Large intestine (tissue), 3 donors: ENCODE results near the gene SVOP. TPM values are rescaled to one million over a fixed set of nuclear protein-coding genes. Genes with fewer than 3 reads are reported as not detected.
"Not testable (repeated sequence)": the region's sequence is repeated elsewhere in the genome, so short reads cannot be mapped to it uniquely, and the experiment has no call there.

Source experiments
- DNase-seq, 2 donors: peaks; one replicate each; pipeline versions ENCODE4 v3.0.0 to v3.0.0-alpha.2; 2013
- H3K27ac ChIP-seq: one replicate; pipeline ENCODE4 v1.5.1; 2013; ENCODE audit warnings: low read length
- H3K27me3 ChIP-seq: 2 replicates; pipeline ENCODE4 v1.6.1; 2013; ENCODE audit warnings: low read length; ENCODE audit not compliant: control insufficient read depth, insufficient read depth
- H3K36me3 ChIP-seq: 2 replicates; pipeline ENCODE4 v1.6.1; 2013; ENCODE audit warnings: low read length; ENCODE audit not compliant: control insufficient read depth, insufficient read depth
- H3K4me1 ChIP-seq: one replicate; pipeline ENCODE4 v1.6.1; 2013; ENCODE audit warnings: low read length; ENCODE audit not compliant: control insufficient read depth, insufficient read depth
- H3K4me3 ChIP-seq: one replicate; pipeline ENCODE4 v1.5.1; 2013; ENCODE audit warnings: low read length
- H3K9me3 ChIP-seq: one replicate; pipeline ENCODE4 v1.6.1; 2013; ENCODE audit warnings: mild to moderate bottlenecking, low read depth, low read length, moderate library complexity; ENCODE audit not compliant: control insufficient read depth
- WGBS: methylation state at CpG from one replicate; pipeline ENCODE4 v1.1.5; 2013; ENCODE audit warnings: low lambda C conversion rate; ENCODE audit not compliant: insufficient coverage; 5-methylcytosine and 5-hydroxymethylcytosine counted together
- polyA plus RNA-seq: library from polyadenylated mRNA; unstranded; fragments of 120-200 nt; gene quantifications from one replicate; pipeline ENCODE4 v1.2.1, GENCODE V29; 2013

SVOP gene
- polyA plus RNA-seq, 1 donor = 2.1 TPM

GRCh38 chr12:109004017-109004416 is 16.9 kb downstream of the SVOP start:
- 90% methylated on average over 2 of the region's 3 CpGs for WGBS
- Histone ChIP-seq H3K36me3 (no peaks in the 10 kb centered on the region), H3K27ac (no peak overlapping the region), H3K27me3 (no peaks in the 10 kb centered on the region), H3K9me3 (no peaks in the 10 kb centered on the region), H3K4me3 (no peak overlapping the region), H3K4me1 (no peaks in the 10 kb centered on the region)
- no peak for DNase-seq

GRCh38 chr12:108996320-108996719 is 24.5 kb downstream of the SVOP start:
- DNase-seq = no peak
- Histone ChIP-seq H3K36me3 (no peaks in the 10 kb centered on the region), H3K4me1 (no peaks in the 10 kb centered on the region), H3K27ac (no peak overlapping the region), H3K4me3 (no peak overlapping the region), H3K9me3 (no peaks in the 10 kb centered on the region), H3K27me3 (no peaks in the 10 kb centered on the region)
- WGBS = 100% methylated on average over 2 of the region's 6 CpGs

DNA sequence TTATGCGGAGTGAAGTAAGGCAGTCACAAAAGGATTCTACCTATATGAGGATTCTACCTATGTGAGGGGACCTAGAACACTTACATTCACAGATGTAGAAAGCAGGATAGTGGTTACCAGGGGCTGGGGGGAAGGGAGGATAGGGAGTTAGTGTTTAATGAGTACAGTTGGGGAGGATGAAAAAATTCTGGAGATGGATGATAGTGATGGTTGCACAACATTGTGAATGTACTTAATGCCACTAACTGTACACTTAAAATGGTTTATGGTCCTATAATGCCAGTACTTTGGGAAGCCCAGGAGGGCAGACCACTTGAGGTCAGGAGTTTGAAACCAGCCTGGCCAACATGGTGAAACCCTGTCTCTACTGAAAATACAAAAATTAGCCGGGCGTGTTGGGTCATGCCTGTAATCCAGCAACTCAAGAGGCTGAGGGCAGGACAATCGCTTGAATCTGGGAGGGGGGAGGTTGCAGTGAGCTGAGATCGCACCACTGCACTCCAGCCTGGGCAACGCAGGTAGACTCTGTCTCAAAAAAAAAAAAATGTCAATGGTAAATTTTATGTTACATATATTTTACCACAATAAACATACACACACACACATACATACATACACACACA is 25.4 kb downstream of the SVOP start:
- H3K36me3 ChIP-seq = no peaks in the 10 kb centered on the region
- no peak for DNase-seq
- WGBS = no CpG with 5 or more reads among the region's 6 CpGs
- no peaks in the 10 kb centered on the region for H3K4me1 ChIP-seq
- H3K27me3 ChIP-seq = no peaks in the 10 kb centered on the region
- no peak overlapping the region for H3K27ac ChIP-seq
- H3K9me3 ChIP-seq = no peaks in the 10 kb centered on the region
- no peak overlapping the region for H3K4me3 ChIP-seq

DNA sequence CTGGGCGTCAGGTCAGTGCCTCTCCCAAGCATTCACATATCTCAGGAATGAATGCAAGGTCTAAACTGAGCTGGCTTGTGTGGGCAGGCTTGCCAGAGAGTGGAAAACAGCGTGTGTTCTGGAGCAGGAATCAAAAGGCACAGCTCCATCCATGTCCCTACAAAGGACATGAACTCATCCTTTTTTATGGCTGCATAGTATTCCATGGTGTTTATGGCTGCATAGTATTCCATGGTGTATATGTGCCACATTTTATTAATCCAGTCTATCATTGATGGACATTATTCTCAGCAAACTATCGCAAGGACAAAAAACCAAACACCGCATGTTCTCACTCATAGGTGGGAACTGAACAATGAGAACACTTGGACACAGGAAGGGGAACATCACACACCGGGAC is 30.8 kb downstream of the SVOP start:
- not testable (repeated sequence) for H3K4me1 ChIP-seq, H3K4me3 ChIP-seq, H3K27me3 ChIP-seq, H3K9me3 ChIP-seq, H3K27ac ChIP-seq, DNase-seq, H3K36me3 ChIP-seq
- no CpG with 5 or more reads among the region's 5 CpGs for WGBS

DNA sequence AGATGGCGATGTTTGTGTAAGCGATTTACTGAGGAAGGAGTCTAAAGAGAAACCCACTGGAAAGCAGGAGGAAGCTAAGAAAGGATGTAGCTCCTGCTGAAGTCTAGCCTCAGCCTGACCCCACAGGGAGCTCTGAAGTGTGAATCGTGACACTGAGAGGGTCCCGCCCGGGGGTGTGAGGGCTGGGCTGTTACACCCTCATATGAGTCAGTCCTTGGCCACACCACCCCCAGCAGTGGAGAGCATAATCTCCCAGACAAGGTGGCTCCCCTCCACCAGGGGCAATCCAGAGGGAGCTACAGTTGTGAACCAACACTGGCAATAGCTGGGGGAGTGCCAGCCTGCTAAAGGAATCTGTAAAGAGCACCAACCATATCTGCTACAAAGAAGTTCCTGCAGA is 31.5 kb downstream of the SVOP start:
- 100% methylated on average over 1 of the region's 5 CpGs for WGBS
- DNase-seq = no peak
- H3K27ac ChIP-seq = no peak overlapping the region

GRCh38 chr12:108985750-108986149 is 35.1 kb downstream of the SVOP start:
- H3K27ac ChIP-seq = no peak overlapping the region
- no peaks in the 10 kb centered on the region for H3K36me3 ChIP-seq
- H3K9me3 ChIP-seq = no peaks in the 10 kb centered on the region
- no peaks in the 10 kb centered on the region for H3K4me1 ChIP-seq
- WGBS = 100% methylated on average over 1 of the region's 2 CpGs
- no peaks in the 10 kb centered on the region for H3K27me3 ChIP-seq
- DNase-seq = no peak
- H3K4me3 ChIP-seq = no peak overlapping the region

More for the DNA sequence above, 31.5 kb downstream of the SVOP start:
- H3K4me1 ChIP-seq = no peaks in the 10 kb centered on the region
- H3K36me3 ChIP-seq = no peaks in the 10 kb centered on the region
- H3K27me3 ChIP-seq = no peaks in the 10 kb centered on the region
- H3K9me3 ChIP-seq = no peaks in the 10 kb centered on the region
- H3K4me3 ChIP-seq = no peak overlapping the region

GRCh38 chr12:108983227-108983626 is 37.6 kb downstream of the SVOP start:
- Histone ChIP-seq H3K27me3 (peaks cover 4% of the 10 kb centered on the region), H3K4me3 (no peak overlapping the region), H3K36me3 (no peaks in the 10 kb centered on the region), H3K4me1 (no peaks in the 10 kb centered on the region), H3K27ac (no peak overlapping the region), H3K9me3 (no peaks in the 10 kb centered on the region)
- DNase-seq = no peak
- no CpG with 5 or more reads among the region's 1 CpG for WGBS

DNA sequence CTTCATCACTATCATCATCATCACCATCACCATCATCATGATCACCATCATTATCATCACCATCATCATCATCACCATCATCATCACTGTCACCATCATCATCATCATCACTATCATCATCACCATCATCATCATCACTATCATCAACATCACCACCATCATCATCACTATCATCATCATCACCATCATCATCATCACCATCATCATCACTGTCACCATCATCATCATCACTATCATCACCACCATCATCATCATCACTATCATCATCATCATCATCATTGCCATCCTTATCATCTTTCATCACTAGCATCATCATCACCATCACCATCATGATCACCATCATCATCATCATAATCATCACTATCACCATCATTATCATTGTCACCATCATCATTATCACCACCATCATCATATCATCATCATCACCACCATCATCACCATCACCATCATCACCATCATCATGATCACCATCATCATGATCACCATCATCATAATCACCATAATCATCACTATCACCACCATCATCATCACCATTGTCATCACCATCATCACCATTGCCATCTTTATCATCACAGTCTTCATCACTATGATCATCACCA is 38.1 kb downstream of the SVOP start:
- Histone ChIP-seq H3K4me1 (no peaks in the 10 kb centered on the region), H3K9me3 (no peaks in the 10 kb centered on the region), H3K4me3 (no peak overlapping the region), H3K36me3 (no peaks in the 10 kb centered on the region), H3K27ac (no peak overlapping the region), H3K27me3 (peaks cover 4% of the 10 kb centered on the region)
- DNase-seq = no peak

DNA sequence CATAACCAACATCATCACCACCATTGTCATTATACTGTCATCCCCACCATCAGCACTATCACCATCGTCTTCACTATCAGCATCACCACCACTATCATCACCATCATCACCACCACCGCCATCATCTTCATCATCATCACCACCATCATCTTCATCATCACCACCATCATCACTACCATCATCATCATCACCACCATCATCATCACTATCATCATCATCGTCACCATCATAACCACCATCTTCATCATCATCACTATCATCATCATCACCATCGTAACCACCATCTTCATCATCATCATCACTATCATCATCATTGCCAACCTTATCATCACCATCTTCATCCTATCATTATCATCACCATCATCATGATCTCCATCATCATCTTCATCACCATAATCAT is 39.0 kb downstream of the SVOP start:
- no peaks in the 10 kb centered on the region for H3K9me3 ChIP-seq
- 100% methylated on average over 2 of the region's 4 CpGs for WGBS

DNA sequence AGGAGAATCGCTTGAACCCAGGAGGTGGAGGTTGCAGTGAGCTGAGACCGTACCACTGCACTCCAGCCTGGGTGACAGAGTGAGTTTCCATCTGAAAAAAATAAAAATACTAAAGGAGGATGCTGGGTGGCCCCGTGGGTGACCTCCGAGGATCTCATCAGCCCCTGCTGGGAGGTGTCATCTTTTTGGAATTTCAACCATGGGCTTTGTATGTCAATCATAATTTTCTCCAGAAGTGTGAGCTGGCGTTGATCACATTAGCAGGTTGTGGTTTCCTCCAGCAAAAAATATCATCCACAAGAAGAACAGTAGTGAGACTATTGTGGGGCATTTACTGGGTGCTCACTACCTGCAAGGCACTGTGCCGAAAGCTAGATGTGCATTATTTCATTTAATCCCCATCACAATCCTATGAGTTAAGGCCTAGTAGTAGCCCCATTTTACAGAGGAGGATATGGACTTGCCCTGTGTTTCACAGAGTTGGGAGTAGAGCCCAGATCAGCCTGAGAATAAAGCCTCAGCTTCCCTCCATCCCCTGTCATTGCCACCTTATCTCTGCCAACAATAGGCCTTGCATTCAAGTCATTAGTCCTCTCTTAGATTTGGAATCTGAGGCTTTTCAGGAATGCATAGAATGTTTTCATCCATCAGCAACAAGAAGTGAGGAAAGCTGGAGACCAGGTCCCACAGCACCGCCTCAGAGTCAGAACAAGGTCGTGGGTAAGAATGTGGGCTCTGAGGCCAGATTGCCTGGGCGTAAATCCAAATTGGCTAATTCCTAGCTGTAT is 39.8 kb downstream of the SVOP start:
- Histone ChIP-seq H3K4me3 (no peak overlapping the region), H3K27ac (no peak overlapping the region), H3K4me1 (no peaks in the 10 kb centered on the region), H3K9me3 (no peaks in the 10 kb centered on the region), H3K36me3 (no peaks in the 10 kb centered on the region), H3K27me3 (peaks cover 4% of the 10 kb centered on the region)
- no CpG with 5 or more reads among the region's 9 CpGs for whole genome bisulfite sequencing
- no peak for DNase-seq

More for the DNA sequence above, 39.0 kb downstream of the SVOP start:
- Histone ChIP-seq H3K36me3 (no peaks in the 10 kb centered on the region), H3K4me1 (no peaks in the 10 kb centered on the region), H3K27me3 (peaks cover 4% of the 10 kb centered on the region), H3K27ac (no peak overlapping the region), H3K4me3 (no peak overlapping the region)
- DNase-seq = no peak
